ENCODE measurements around the gene EIF5B. TPM values are rescaled to one million over a fixed set of nuclear protein-coding genes. Genes with fewer than 3 reads are reported as not detected.

Gene EIF5B
- polyA plus RNA-seq, 3 donors: 0.58 to 3.2 (median 1.5) TPM

DNA sequence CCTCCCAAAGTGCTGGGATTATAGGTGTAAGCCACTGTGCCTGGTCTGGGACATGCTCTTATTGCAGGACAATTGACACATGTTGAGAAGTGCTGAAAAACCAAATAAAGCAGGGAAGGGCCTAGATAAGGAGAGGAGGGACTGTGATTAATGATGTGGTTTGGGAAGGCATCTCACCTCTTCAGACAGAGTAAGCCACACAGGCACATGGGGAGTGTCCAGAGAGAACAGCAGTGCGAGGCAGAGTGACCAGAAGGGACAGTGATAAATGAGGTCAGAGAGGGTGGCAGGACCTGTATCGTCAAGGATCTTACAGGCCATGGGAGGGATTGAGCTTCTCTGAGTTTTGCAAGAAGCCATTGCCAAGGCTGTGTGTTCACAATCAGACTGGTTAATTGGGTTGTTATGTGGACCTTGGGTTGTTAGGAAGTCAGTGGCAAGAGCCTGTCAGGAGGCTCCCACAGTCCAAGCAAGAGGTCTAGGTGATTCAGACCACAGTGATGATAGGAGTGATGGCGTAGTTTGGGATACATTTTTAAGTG is 58.5 kb downstream of the EIF5B start:
- H3K4me1 ChIP-seq (ENCODE audit: control insufficient read depth in 1 of 2, insufficient read depth in 2 of 2, low read length in 2 of 2): no peaks in the 10 kb centered on the region
- no peak overlapping the region for H3K4me3 ChIP-seq (replicated peaks in 1 of 3; ENCODE audit: low read depth in 2 of 3, low read length in 3 of 3)
- H3K79me2 ChIP-seq (ENCODE audit: insufficient read depth, low read length): no peaks in the 10 kb centered on the region
- no peaks in the 10 kb centered on the region for H3K27me3 ChIP-seq (ENCODE audit: control insufficient read depth in 2 of 2, insufficient read depth in 2 of 2, low read length in 2 of 2)
- Mint-ChIP-seq H3K27ac (peak overlapping the region in 3 of 7 donors; percentile 14 to 63 (median 30)), H3K27me3 (ENCODE audit: low read depth in 3 of 3) (peaks cover 0 to 2% (median 0%) of the 10 kb centered on the region in 3 donors), H3K4me1 (no peaks in the 10 kb centered on the region), H3K4me3 (no peak overlapping the region), H3K9me3 (no peaks in the 10 kb centered on the region), H3K36me3 (peaks cover 85 to 92% of the 10 kb centered on the region in 2 donors)
- H3K9ac ChIP-seq (ENCODE audit: insufficient read depth, low read length, poor library complexity, severe bottlenecking): no peak overlapping the region
- intact Hi-C loops (cut with micrococcal nuclease): no loop called here
- no peaks in the 10 kb centered on the region for H4K20me1 ChIP-seq (ENCODE audit: insufficient read depth, low read length)
- no peak overlapping the region for H3K4me2 ChIP-seq (replicated peaks; ENCODE audit: extremely low read depth, low read length, poor library complexity, severe bottlenecking)
- TF ChIP-seq, protein P1, sequence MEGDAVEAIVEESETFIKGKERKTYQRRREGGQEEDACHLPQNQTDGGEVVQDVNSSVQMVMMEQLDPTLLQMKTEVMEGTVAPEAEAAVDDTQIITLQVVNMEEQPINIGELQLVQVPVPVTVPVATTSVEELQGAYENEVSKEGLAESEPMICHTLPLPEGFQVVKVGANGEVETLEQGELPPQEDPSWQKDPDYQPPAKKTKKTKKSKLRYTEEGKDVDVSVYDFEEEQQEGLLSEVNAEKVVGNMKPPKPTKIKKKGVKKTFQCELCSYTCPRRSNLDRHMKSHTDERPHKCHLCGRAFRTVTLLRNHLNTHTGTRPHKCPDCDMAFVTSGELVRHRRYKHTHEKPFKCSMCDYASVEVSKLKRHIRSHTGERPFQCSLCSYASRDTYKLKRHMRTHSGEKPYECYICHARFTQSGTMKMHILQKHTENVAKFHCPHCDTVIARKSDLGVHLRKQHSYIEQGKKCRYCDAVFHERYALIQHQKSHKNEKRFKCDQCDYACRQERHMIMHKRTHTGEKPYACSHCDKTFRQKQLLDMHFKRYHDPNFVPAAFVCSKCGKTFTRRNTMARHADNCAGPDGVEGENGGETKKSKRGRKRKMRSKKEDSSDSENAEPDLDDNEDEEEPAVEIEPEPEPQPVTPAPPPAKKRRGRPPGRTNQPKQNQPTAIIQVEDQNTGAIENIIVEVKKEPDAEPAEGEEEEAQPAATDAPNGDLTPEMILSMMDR (IDR thresholded peaks at IDR 0.05): no peak
- no peak overlapping the region for H2AFZ ChIP-seq (ENCODE audit: insufficient read depth, low read depth, low read length, poor library complexity, severe bottlenecking)
- WGBS (ENCODE audit: insufficient coverage): 98% methylated on average over 3 of the region's 3 CpGs
- no peak for DNase-seq
- no peak overlapping the region for H3K27ac ChIP-seq (ENCODE audit: low read depth in 1 of 2, low read length in 2 of 2)
- no peaks in the 10 kb centered on the region for H3K9me3 ChIP-seq (replicated peaks in 1 of 2; ENCODE audit: control insufficient read depth in 1 of 2, insufficient read depth in 1 of 2, low read length in 2 of 2)
- H3K36me3 ChIP-seq (replicated peaks in 1 of 2; ENCODE audit: control insufficient read depth in 1 of 2, insufficient read depth in 2 of 2, low read length in 2 of 2): peaks cover 86 to 98% of the 10 kb centered on the region in 2 donors

DNA sequence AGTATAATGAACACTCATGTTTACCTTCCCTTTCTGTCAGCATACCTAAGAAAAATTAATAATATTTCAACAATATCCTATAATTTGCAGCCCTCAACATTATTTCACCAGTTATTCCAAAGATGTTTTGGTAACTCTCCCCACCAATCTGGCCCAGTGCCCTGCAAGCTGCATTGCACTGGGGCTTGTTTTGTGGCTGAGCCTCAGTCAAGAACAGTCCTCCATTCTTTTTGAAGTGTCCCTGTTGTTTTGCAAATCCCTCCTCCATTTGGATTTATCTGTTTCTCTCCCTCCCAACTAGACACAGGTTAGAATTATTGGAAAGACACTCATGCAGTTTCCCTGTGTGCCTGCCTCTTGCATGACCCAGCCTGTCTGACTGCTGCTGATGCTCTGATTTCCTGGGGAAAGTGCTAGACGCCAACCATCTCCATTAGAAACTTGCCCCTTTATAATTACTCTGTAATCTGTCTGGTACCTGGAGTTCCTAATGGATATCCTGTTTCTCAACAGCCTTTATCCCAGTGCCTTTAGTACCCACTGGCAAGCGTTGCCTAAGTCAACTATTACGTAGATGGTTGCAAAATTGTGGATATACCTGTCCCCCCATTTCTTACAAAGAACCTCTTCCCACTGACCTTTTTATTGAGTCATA is 60.2 kb downstream of the EIF5B start:
- Mint-ChIP-seq H3K4me1 (no peaks in the 10 kb centered on the region), H3K36me3 (peaks cover 83 to 88% of the 10 kb centered on the region in 2 donors), H3K27ac (peak overlapping the region in 2 of 7 donors; percentile 23 to 31), H3K9me3 (no peaks in the 10 kb centered on the region), H3K4me3 (no peak overlapping the region), H3K27me3 (ENCODE audit: low read depth in 3 of 3) (peaks cover 0 to 2% (median 1%) of the 10 kb centered on the region in 3 donors)
- Histone ChIP-seq H3K27ac (ENCODE audit: low read depth in 1 of 2, low read length in 2 of 2) (no peak overlapping the region), H3K36me3 (replicated peaks in 1 of 2; ENCODE audit: control insufficient read depth in 1 of 2, insufficient read depth in 2 of 2, low read length in 2 of 2) (peaks cover 92 to 100% of the 10 kb centered on the region in 2 donors), H3K4me1 (ENCODE audit: control insufficient read depth in 1 of 2, insufficient read depth in 2 of 2, low read length in 2 of 2) (no peaks in the 10 kb centered on the region), H3K27me3 (ENCODE audit: control insufficient read depth in 2 of 2, insufficient read depth in 2 of 2, low read length in 2 of 2) (no peaks in the 10 kb centered on the region), H3K79me2 (ENCODE audit: insufficient read depth, low read length) (no peaks in the 10 kb centered on the region), H3K9me3 (replicated peaks in 1 of 2; ENCODE audit: control insufficient read depth in 1 of 2, insufficient read depth in 1 of 2, low read length in 2 of 2) (no peaks in the 10 kb centered on the region), H3K4me2 (replicated peaks; ENCODE audit: extremely low read depth, low read length, poor library complexity, severe bottlenecking) (no peak overlapping the region), H4K20me1 (ENCODE audit: insufficient read depth, low read length) (no peaks in the 10 kb centered on the region), H2AFZ (ENCODE audit: insufficient read depth, low read depth, low read length, poor library complexity, severe bottlenecking) (no peak overlapping the region), H3K4me3 (replicated peaks in 1 of 3; ENCODE audit: low read depth in 2 of 3, low read length in 3 of 3) (no peak overlapping the region), H3K9ac (ENCODE audit: insufficient read depth, low read length, poor library complexity, severe bottlenecking) (no peak overlapping the region)
- intact Hi-C loops (cut with micrococcal nuclease): no loop called here
- 100% methylated on average over 1 of the region's 3 CpGs for WGBS (ENCODE audit: insufficient coverage)
- TF ChIP-seq, protein P1 (IDR thresholded peaks at IDR 0.05): no peak
- DNase-seq: no peak

All from CD14-positive monocyte (primary cell).